ENCODE data around the gene CELSR2.

The CELSR2 gene

DNA sequence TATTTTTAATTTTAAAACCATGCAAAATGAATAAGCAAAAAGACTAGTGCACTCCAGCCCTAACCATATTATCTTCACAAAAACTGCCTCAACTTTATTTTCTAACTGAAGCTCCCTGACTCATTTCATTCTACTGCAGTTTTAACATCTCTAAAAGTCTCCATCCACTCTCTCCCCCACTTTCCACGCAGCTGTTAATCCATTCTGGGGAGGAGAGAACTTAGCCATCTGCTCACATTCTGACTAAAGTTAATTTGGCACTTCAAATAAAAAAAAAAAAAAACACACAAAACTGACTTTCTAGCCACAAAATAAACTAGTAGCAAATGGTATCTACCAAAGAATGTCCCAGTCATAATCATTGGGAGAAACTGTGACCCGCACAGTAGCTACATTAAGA lies 62.9 kb downstream of the CELSR2 start:
- no peak for DNase-seq

DNA sequence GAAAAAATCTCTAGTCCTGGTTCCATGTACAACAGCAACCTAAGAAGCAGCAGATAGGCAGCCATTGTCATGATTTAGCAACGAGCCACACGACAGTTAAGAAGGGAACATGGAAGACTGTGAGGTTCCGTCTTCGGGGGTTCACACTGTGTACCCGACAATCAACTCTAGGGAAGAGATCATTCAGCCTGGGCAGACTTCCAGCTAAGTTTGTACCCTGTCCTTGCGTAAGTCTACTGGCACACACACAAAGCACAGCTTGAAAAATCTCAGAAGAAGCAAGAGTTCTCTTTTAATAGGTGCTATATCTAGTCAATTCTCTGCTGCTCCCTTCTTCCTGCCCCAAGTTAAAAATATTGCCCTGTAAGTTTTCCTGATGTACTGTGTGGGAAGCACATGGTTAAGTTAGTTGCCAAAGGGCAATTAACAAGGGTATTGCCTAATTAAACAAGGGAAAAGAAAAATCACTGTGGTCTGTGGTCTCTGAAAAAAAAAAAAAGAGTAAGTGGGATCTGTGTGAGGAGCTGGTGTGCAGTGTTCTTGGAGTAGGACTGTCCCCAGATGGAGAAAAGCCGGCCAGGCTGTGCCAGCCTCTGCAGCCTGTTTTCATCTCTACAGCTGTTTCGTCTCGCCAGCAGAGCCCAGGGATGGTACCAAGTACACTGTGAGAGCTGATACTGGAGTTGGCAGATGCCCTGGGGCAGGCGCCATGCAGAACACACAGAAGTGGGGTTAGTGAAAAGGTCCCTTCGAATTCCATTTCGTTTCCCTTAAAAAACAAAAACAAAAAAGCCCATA lies 63.8 kb downstream of the CELSR2 start:
- no peak for DNase-seq

DNA sequence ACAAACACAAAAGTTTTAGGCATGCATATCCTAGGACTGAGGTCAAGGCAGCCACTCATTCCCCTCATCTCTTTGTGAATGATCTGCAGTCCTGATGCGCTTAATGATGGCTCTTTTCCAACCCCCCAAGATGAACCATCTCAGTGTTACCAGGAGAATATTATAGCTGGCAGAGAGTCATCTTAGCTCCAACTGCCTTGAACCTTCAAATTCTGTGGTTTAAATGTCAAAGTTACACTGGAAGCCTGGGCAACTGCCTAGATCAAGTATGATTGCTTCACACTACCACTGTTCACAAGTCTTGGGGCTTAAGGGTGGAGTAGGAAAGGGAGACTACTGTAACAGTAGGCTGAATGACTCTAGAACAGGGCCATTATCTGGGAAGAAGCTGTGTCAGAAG lies 65.5 kb downstream of the CELSR2 start:
- DNase-seq: no peak

DNA sequence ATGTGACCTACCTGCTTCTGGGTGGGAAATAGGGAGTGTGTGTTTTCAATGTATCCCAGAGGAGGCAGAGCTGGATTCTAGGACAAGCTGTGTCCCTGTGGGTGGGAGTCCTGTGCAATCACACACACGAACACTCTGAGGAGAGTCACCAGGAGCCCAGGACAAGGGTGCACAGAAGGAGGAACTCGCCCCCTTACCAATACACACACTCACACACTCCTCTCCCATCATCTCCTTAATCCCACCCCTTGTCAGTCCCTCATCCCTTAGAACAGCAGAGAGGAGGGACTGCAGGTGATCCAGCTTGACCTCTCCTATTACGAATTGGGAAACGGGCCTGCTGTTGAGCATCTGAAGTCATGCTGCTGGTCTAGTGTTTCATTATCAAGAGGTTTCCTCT lies 65.9 kb downstream of the CELSR2 start:
- no peak for DNase-seq

DNA sequence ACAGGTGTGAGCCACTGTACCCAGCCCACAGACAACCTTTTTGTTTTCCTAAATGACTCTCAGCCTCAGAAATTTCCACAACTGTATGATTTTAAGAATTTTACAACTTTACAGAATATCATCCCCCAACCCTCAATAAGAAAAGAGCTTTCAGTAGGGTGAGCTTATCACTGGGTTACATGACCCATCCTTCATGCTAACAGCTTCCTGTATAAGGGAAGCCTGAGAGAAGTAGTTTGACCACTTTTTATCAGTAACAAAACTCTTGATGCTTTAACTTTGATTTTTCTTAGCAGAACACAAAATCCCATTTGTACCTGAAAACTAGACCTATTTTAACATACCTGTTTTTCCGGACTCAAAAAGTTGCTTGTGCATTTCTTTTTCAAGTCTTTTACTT lies 67.2 kb downstream of the CELSR2 start:
- DNase-seq: no peak

DNA sequence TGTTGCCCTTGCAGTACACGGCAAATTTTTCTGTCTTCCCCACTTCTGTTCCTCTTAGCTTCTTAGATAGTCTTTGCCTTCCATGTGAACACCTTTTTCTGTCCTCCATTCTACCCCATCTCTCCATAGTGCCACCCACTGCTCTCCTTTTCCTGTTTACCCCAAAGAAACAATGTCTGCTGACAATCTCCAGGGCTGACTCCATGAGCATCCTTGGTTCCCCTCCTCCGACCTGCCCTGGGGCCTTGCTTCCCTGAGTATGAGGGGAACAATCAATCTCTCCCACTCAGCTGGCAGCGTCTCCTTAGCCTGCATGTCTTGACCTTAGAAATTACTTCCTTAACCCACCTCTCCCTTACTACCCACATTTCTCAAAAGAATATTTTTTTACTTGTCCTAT lies 69.8 kb downstream of the CELSR2 start:
- no peak for DNase-seq

DNA sequence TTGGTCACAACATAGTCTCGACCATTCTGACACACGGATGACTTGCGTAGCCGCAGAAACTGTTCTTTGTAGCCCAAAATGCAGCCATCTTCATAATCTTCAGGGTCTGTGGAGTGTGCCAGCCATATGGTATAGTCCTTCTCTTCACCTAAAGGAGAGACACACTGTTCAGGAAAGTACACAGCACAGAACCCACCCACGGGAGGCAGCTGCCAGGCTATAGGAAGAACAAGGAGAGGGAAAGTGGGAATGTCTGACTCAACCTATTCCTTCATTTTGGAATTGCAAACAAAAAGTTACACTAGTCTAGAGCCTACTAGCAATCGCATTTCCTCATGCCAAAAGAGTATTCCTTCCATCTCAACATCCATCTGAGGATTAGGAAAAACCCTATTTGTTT lies 73.6 kb downstream of the CELSR2 start:
- no peak for DNase-seq
